Thyroid gland (tissue), 4 donors: ENCODE results near the gene SDCCAG8.

ENCODE experiments used
- CTCF ChIP-seq, 6 experiments: fragments of 200-600 bp in 3 of 6; fragments of 450-650 bp in 3 of 6; sonication (generic) in 3 of 6; IDR thresholded peaks; one replicate each; pipeline ENCODE4 v1.5.1; 2016 to 2019; ENCODE audit warnings: antibody characterized with exemption in 6 of 6, mild to moderate bottlenecking in 2 of 6, inconsistent platforms in 1 of 6, moderate library complexity in 1 of 6
- POLR2A ChIP-seq, 2 donors: fragments of 450-650 bp; IDR thresholded peaks; one replicate each; pipeline ENCODE4 v1.6.1; 2017; ENCODE audit warnings: antibody characterized with exemption in 2 of 2, mild to moderate bottlenecking in 2 of 2, moderate library complexity in 1 of 2

GRCh38 chr1:243288062-243288461 lies 32.2 kb downstream of the SDCCAG8 start:
- TF ChIP-seq POLR2A (IDR thresholded peaks at IDR 0.05): no peak
- no peak for TF ChIP-seq CTCF (IDR thresholded peaks at IDR 0.05)
